PC-3 (cell line): ENCODE measurements around the gene GALNT11. TPM values are rescaled to one million over a fixed set of nuclear protein-coding genes. Genes with fewer than 3 reads are reported as not detected.

Experiments
- ATAC-seq: fragments of 200-7000 bp; cut with Tn5 transposase; 2 replicates; pipeline ENCODE4 v1.9.1; 2020; ENCODE audit warnings: mild to moderate bottlenecking, moderate library complexity
- BruUV-seq: library from RNA; stranded (reverse); fragments of 400-500 nt; replicated peaks from 2 replicates; lab custom pipeline; 2021; lab: Mats Ljungman, UMichigan
- CTCF ChIA-PET: fragments of 300-600 bp; sonication (Branson Sonifier 250); formaldehyde crosslinking; loops from one replicate; lab custom pipeline; 2022; ENCODE audit warnings: antibody characterized with exemption; lab: Charles Lee
- POLR2A ChIA-PET: fragments of 300-600 bp; sonication (Branson Sonifier 250); formaldehyde crosslinking; loops from one replicate; lab custom pipeline; 2022; ENCODE audit warnings: antibody characterized with exemption; ENCODE audit not compliant: unreplicated experiment; lab: Charles Lee
- DNase-seq: peaks from one replicate; pipeline ENCODE4 v3.0.0-alpha.2; 2015
- H2AFZ ChIP-seq: fragments of 300-600 bp; sonication (generic); 2 replicates; pipeline ENCODE4 v1.6.0; 2016; ENCODE audit warnings: antibody characterized with exemption, low read length
- H3F3A ChIP-seq: fragments of 300-600 bp; sonication (generic); one replicate; pipeline ENCODE4 v1.6.0; 2017; ENCODE audit warnings: antibody characterized with exemption, low read length, control low read depth, mild to moderate bottlenecking; ENCODE audit not compliant: unreplicated experiment
- H3K27ac ChIP-seq: fragments of 300-600 bp; sonication (generic); 2 replicates; pipeline ENCODE4 v1.5.1; 2016; ENCODE audit warnings: mild to moderate bottlenecking, low read length
- H3K27me3 ChIP-seq: fragments of 300-600 bp; sonication (generic); 2 replicates; pipeline ENCODE4 v1.6.1; 2016; ENCODE audit warnings: low read length, mixed read lengths
- H3K36me3 ChIP-seq: fragments of 300-600 bp; sonication (generic); 2 replicates; pipeline ENCODE4 v1.6.1; 2016; ENCODE audit warnings: low read depth, mixed run types, low read length, mixed read lengths
- H3K4me1 ChIP-seq: fragments of 300-600 bp; sonication (generic); 2 replicates; pipeline ENCODE4 v1.5.1; 2016; ENCODE audit warnings: low read length; ENCODE audit not compliant: insufficient read depth
- H3K4me2 ChIP-seq: fragments of 300-600 bp; sonication (generic); 2 replicates; pipeline ENCODE4 v1.6.0; 2016; ENCODE audit warnings: low read length
- H3K4me3 ChIP-seq: fragments of 300-600 bp; sonication (generic); 2 replicates; pipeline ENCODE4 v1.5.1; 2016; ENCODE audit warnings: mild to moderate bottlenecking, low read length, mixed read lengths
- H3K79me2 ChIP-seq: fragments of 300-600 bp; sonication (generic); 2 replicates; pipeline ENCODE4 v1.6.1; 2017; ENCODE audit warnings: low read length, mixed read lengths
- H3K9ac ChIP-seq: fragments of 300-600 bp; sonication (generic); 2 replicates; pipeline ENCODE4 v1.6.0; 2016; ENCODE audit warnings: mild to moderate bottlenecking, low read length
- H3K9me2 ChIP-seq: fragments of 300-600 bp; sonication (generic); replicated peaks from 2 replicates; pipeline ENCODE4 v1.6.1; 2016; ENCODE audit warnings: mixed run types, low read length, mixed read lengths
- H3K9me3 ChIP-seq: fragments of 300-600 bp; sonication (generic); 2 replicates; pipeline ENCODE4 v1.6.1; 2016; ENCODE audit warnings: low read length, mixed read lengths
- H4K20me1 ChIP-seq: fragments of 300-600 bp; sonication (generic); 2 replicates; pipeline ENCODE4 v1.6.1; 2016; ENCODE audit warnings: low read length, mixed read lengths
- CTCF ChIP-seq: fragments of 300-600 bp; sonication (generic); conservative IDR thresholded peaks from 2 replicates; pipeline ENCODE4 v1.5.1; 2017; ENCODE audit warnings: antibody characterized with exemption, low read depth, mild to moderate bottlenecking, low read length
- EZH2 ChIP-seq: fragments of 300-600 bp; sonication (generic); IDR thresholded peaks from one replicate; pipeline ENCODE4 v1.6.1; 2017; ENCODE audit warnings: antibody characterized with exemption, mild to moderate bottlenecking, low read length; ENCODE audit not compliant: unreplicated experiment
- EZH2phosphoT487 ChIP-seq: fragments of 300-600 bp; sonication (generic); IDR thresholded peaks from 2 replicates; pipeline ENCODE4 v1.6.1; 2018; ENCODE audit warnings: mild to moderate bottlenecking, antibody characterized with exemption, low read length, borderline replicate concordance
- intact Hi-C: fragments of 100-400 bp; cut with micrococcal nuclease; formaldehyde crosslinking; loops from 2 replicates; pipeline ENCODE4 v1.9.0; 2023
- total RNA-seq: library from RNA; depleted of rRNA; stranded (reverse); fragments of >200 nt; gene quantifications from 2 replicates; pipeline ENCODE4 v1.2.3, GENCODE V29; 2014

The GALNT11 gene
- total RNA-seq, 1 experiment from 2014 or later, result 19.5 TPM

- Histone ChIP-seq H4K20me1 (0 out of 2 replicates have a peak, but pooled peaks cover 6% of the 10 kb centered on the region), H3K4me3 (no peak overlapping the region), H3K4me1 (no peaks in the 10 kb centered on the region), H3K36me3 (peaks cover 30% of the 10 kb centered on the region), H3K27me3 (no peaks in the 10 kb centered on the region), H3K9me3 (no peaks in the 10 kb centered on the region), H3K4me2 (no peak overlapping the region), H3K9ac (no peak overlapping the region), H3K79me2 (no peaks in the 10 kb centered on the region), H3K9me2 (no peaks in the 10 kb centered on the region), H3K27ac (no peak overlapping the region), H2AFZ (no peak overlapping the region), H3F3A (no peaks in the 10 kb centered on the region)
- BruUV-seq, result no TSS peak
- DNase-seq (no peak), ATAC-seq (no peak)
- intact Hi-C loops, result loop anchor here (5.0 to 10.0 kb wide), 2 partner anchors 150 to 362 kb away; no protein-coding TSS in a partner anchor
- TF ChIP-seq EZH2phosphoT487 (no peak), CTCF (no peak), EZH2 (no peak)
- ChIA-PET POLR2A (no interaction called here), CTCF (no interaction called here)
Measured at GRCh38 chr7:152144557-152145245, 119.2 kb downstream of the GALNT11 start.

DNA sequence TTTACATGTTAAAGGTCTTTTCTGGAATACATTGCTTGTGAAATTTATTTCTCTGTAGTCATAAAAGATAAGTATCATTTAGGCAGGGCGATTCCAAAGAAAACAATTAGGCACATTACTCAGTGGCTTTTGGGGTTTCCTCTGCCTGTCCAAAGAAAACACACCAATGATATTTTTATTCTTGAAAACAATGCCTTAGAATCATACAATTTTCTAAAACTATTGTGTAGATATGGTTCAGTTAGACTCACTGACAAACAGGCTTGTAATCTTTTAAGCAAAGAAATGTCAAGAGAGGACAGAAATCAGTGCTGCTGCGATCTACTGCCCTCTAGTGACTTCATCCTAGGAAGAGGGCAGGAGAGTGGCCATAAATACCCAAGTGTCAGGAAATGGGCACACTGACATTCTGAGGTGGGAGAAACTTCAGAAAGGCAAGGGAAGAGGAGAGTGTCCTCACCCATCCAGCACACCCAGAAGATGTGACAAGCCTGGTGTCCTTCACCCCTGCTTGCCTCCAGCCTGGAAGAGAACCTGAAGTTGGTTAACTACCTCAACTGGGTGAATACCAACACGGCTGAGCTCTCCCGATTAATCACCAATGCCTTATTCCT is 120.5 kb downstream of the GALNT11 start:
- 0 out of 2 replicates have a peak, but pooled peaks cover 6% of the 10 kb centered on the region for H4K20me1 ChIP-seq
- H3K9me3 ChIP-seq, result no peaks in the 10 kb centered on the region
- H3K9me2 ChIP-seq, result no peaks in the 10 kb centered on the region
- no peak overlapping the region for H3K27ac ChIP-seq
- H3K4me3 ChIP-seq, result no peak overlapping the region
- DNase-seq (peak; percentile 56), ATAC-seq (peak; percentile 96)
- no peaks in the 10 kb centered on the region for H3F3A ChIP-seq
- H3K4me2 ChIP-seq, result no peak overlapping the region
- H2AFZ ChIP-seq, result no peak overlapping the region
- intact Hi-C loops, result loop anchor here (2.0 to 10.0 kb wide), 3 partner anchors 151 to 364 kb away; no protein-coding TSS in a partner anchor
- H3K4me1 ChIP-seq, result no peaks in the 10 kb centered on the region
- POLR2A ChIA-PET, result no interaction called here
- TF ChIP-seq CTCF, result peak; percentile 78
- TF ChIP-seq EZH2phosphoT487, result no peak
- H3K79me2 ChIP-seq, result no peaks in the 10 kb centered on the region
- peaks cover 29% of the 10 kb centered on the region for H3K36me3 ChIP-seq
- no peaks in the 10 kb centered on the region for H3K27me3 ChIP-seq
- CTCF ChIA-PET, result no interaction called here
- no TSS peak for BruUV-seq
- H3K9ac ChIP-seq, result no peak overlapping the region

DNA sequence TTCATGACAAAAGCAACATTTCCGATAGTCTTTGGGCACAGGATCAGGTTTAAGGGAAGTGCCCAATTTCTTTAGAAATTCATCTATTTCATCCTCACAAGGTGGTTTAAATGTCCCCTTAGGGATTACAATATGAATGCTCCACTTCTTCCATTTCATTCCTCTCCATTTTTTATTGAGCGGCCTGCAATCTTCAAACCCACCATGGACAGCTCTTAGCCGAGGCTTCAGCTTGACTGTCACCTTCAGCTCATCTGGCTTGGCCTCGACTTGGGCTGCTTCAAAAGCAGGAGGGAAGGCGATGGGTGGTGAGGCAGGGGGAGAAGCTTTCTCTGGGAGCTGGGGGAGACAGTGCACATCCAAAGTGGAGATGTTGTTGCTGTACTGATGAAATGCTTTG is 123.2 kb downstream of the GALNT11 start:
- Histone ChIP-seq H2AFZ (no peak overlapping the region), H3K4me1 (no peaks in the 10 kb centered on the region), H3K27ac (no peak overlapping the region), H3K4me3 (no peak overlapping the region), H3K36me3 (peaks cover 22% of the 10 kb centered on the region), H4K20me1 (0 out of 2 replicates have a peak, but pooled peaks cover 6% of the 10 kb centered on the region), H3K9me3 (no peaks in the 10 kb centered on the region), H3K79me2 (no peaks in the 10 kb centered on the region), H3K9ac (no peak overlapping the region), H3K4me2 (no peak overlapping the region), H3K9me2 (no peaks in the 10 kb centered on the region), H3K27me3 (no peaks in the 10 kb centered on the region), H3F3A (no peaks in the 10 kb centered on the region)
- CTCF ChIA-PET, result no interaction called here
- no TSS peak for BruUV-seq
- TF ChIP-seq EZH2phosphoT487 (no peak), CTCF (no peak)
- ATAC-seq, result no peak
- POLR2A ChIA-PET, result no interaction called here
- intact Hi-C loops, result loop anchor here (5.0 to 10.0 kb wide), 2 partner anchors 154 to 366 kb away; no protein-coding TSS in a partner anchor
- no peak for DNase-seq
